Sigmoid colon (tissue), 4 donors: ENCODE data around the gene RABGGTA.

ENCODE experiments used
- EP300 ChIP-seq, 4 donors: sonication (generic); formaldehyde crosslinking; IDR thresholded peaks; one replicate each; pipeline ENCODE4 v1.6.1; 2017; ENCODE audit warnings: antibody characterized with exemption in 4 of 4
- POLR2A ChIP-seq, 2 donors: fragments of 450-650 bp; IDR thresholded peaks; one replicate each; pipeline ENCODE4 v1.6.1; 2016; ENCODE audit warnings: antibody characterized with exemption in 2 of 2, mild to moderate bottlenecking in 2 of 2, moderate library complexity in 2 of 2
- TF ChIP-seq, protein P1 (sequence below), 4 experiments: fragments of 450-650 bp in 3 of 4; fragments of 200-600 bp in 1 of 4; IDR thresholded peaks; one replicate each; pipeline ENCODE4 v1.5.1; 2016 to 2019; ENCODE audit warnings: antibody characterized with exemption in 4 of 4, mild to moderate bottlenecking in 3 of 4, moderate library complexity in 2 of 4

- TF ChIP-seq, protein P1, sequence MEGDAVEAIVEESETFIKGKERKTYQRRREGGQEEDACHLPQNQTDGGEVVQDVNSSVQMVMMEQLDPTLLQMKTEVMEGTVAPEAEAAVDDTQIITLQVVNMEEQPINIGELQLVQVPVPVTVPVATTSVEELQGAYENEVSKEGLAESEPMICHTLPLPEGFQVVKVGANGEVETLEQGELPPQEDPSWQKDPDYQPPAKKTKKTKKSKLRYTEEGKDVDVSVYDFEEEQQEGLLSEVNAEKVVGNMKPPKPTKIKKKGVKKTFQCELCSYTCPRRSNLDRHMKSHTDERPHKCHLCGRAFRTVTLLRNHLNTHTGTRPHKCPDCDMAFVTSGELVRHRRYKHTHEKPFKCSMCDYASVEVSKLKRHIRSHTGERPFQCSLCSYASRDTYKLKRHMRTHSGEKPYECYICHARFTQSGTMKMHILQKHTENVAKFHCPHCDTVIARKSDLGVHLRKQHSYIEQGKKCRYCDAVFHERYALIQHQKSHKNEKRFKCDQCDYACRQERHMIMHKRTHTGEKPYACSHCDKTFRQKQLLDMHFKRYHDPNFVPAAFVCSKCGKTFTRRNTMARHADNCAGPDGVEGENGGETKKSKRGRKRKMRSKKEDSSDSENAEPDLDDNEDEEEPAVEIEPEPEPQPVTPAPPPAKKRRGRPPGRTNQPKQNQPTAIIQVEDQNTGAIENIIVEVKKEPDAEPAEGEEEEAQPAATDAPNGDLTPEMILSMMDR (IDR thresholded peaks at IDR 0.05): no peak
- no peak for TF ChIP-seq POLR2A (IDR thresholded peaks at IDR 0.05)
- TF ChIP-seq EP300 (IDR thresholded peaks at IDR 0.05): no peak
Measured at GRCh38 chr14:24313913-24314312, 42.5 kb upstream of the RABGGTA start.
